Fibroblast of lung (primary cell): ENCODE measurements around the gene CABP4. TPM values are rescaled to one million over a fixed set of nuclear protein-coding genes. Genes with fewer than 3 reads are reported as not detected.

ENCODE experiments used
- DNase-seq, 2 donors: peaks; one replicate each; pipeline versions ENCODE4 v3.0.0 to v3.0.0-alpha.2; 2010; ENCODE audit warnings: low read depth in 2 of 2
- H2AFZ ChIP-seq: 2 replicates; pipeline ENCODE4 v1.5.1; 2012; ENCODE audit warnings: low read length, control low read depth, inconsistent platforms
- H3K27ac ChIP-seq: 2 replicates; pipeline ENCODE4 v1.5.1; 2011; ENCODE audit warnings: low read length, control low read depth; ENCODE audit not compliant: insufficient read depth
- H3K27me3 ChIP-seq: 2 replicates; pipeline ENCODE4 v1.5.1; 2011; ENCODE audit warnings: mild to moderate bottlenecking, low read length; ENCODE audit not compliant: control insufficient read depth, insufficient read depth
- H3K36me3 ChIP-seq: 2 replicates; pipeline ENCODE4 v1.5.1; 2011; ENCODE audit warnings: low read length; ENCODE audit not compliant: control insufficient read depth, insufficient read depth
- H3K4me1 ChIP-seq: 2 replicates; pipeline ENCODE4 v1.5.1; 2011; ENCODE audit warnings: low read length; ENCODE audit not compliant: control insufficient read depth, insufficient read depth; ENCODE audit errors: extremely low read depth
- H3K4me2 ChIP-seq: 2 replicates; pipeline ENCODE4 v1.5.1; 2011; ENCODE audit warnings: low read length, control low read depth; ENCODE audit not compliant: insufficient read depth; ENCODE audit errors: extremely low read depth
- H3K4me3 ChIP-seq, 4 experiments: fragments of 200-600 bp in 1 of 4; sonication (generic) in 1 of 4; replicated peaks in 1 of 4; 2 replicates each; pipeline ENCODE4 v1.5.1; 2011 to 2016; ENCODE audit warnings: low read length in 4 of 4, low read depth in 3 of 4, mild to moderate bottlenecking in 3 of 4, control low read depth in 2 of 4, inconsistent platforms in 1 of 4, mixed read lengths in 1 of 4; ENCODE audit not compliant: insufficient read depth in 1 of 4; ENCODE audit errors: control extremely low read depth in 1 of 4
- H3K79me2 ChIP-seq: 2 replicates; pipeline ENCODE4 v1.5.1; 2012; ENCODE audit warnings: mild to moderate bottlenecking, low read length, inconsistent platforms; ENCODE audit not compliant: control insufficient read depth, insufficient read depth
- H3K9ac ChIP-seq: 2 replicates; pipeline ENCODE4 v1.5.1; 2011; ENCODE audit warnings: mild to moderate bottlenecking, low read length, control low read depth; ENCODE audit not compliant: insufficient read depth
- H3K9me3 ChIP-seq: 2 replicates; pipeline ENCODE4 v1.5.1; 2012; ENCODE audit warnings: low read depth, low read length; ENCODE audit not compliant: control insufficient read depth, insufficient read depth
- H4K20me1 ChIP-seq: 2 replicates; pipeline ENCODE4 v1.5.1; 2011; ENCODE audit warnings: low read length; ENCODE audit not compliant: control insufficient read depth, insufficient read depth; ENCODE audit errors: extremely low read depth
- CTCF ChIP-seq, 2 donors: IDR thresholded peaks in 1 of 2; conservative IDR thresholded peaks in 1 of 2; 1 replicate in 1 of 2; 2 replicates in 1 of 2; pipeline ENCODE4 v1.5.1; 2011 to 2012; ENCODE audit warnings: low read length in 2 of 2, control low read depth in 1 of 2, inconsistent platforms in 1 of 2, low read depth in 1 of 2, mild to moderate bottlenecking in 1 of 2
- EZH2 ChIP-seq: IDR thresholded peaks from 2 replicates; pipeline ENCODE4 v1.5.1; 2012; ENCODE audit warnings: low read length, control low read depth, mild to moderate bottlenecking; ENCODE audit errors: missing control alignments
- polyA plus RNA-seq, 2 donors: library from polyadenylated mRNA; depleted of rRNA in 1 of 2; stranded (reverse) in 1 of 2; unstranded in 1 of 2; fragments of >200 nt; gene quantifications; 2 replicates each; pipeline ENCODE4 v1.2.1, GENCODE V29; 2011 to 2012; ENCODE audit warnings: missing spikeins in 1 of 2
- total RNA-seq: library from RNA; depleted of rRNA; stranded (reverse); fragments of >200 nt; gene quantifications from 2 replicates; pipeline ENCODE4 v1.2.1, GENCODE V29; 2014

Gene CABP4
- total and polyA plus RNA-seq, 2 donors (not counting 1 experiment from before 2014, with no cell fraction given) = not detected

GRCh38 chr11:67413266-67413849, 41.8 kb upstream of the CABP4 start:
- H3K4me1 ChIP-seq = no peaks in the 10 kb centered on the region
- no peak overlapping the region for H2AFZ ChIP-seq
- no peaks in the 10 kb centered on the region for H3K36me3 ChIP-seq
- H3K4me3 ChIP-seq = no peak overlapping the region
- H4K20me1 ChIP-seq = no peaks in the 10 kb centered on the region
- H3K27ac ChIP-seq = no peak overlapping the region
- peaks cover 33% of the 10 kb centered on the region for H3K27me3 ChIP-seq
- no peak overlapping the region for H3K4me2 ChIP-seq
- no peaks in the 10 kb centered on the region for H3K9me3 ChIP-seq
- no peak overlapping the region for H3K9ac ChIP-seq
- DNase-seq = no peak
- no peak for TF ChIP-seq CTCF (conservative IDR thresholded peaks at IDR 0.05 in 1 of 2, IDR thresholded peaks at IDR 0.05 in 1 of 2; ENCODE audit: low read depth in 1 of 2, low read length in 2 of 2)
- no peak for TF ChIP-seq EZH2
- H3K79me2 ChIP-seq = no peaks in the 10 kb centered on the region

GRCh38 chr11:67415501-67416304, 39.5 kb upstream of the CABP4 start, which contains the start of gene CARNS1:
Gene CARNS1 (plus strand): TSS chr11:67415678. CDS start chr11:67416200, 522 bp downstream.
- Histone ChIP-seq H2AFZ (no peak within 1 kb of the TSS), H3K4me3 (no peak within 1 kb of the TSS)

More at GRCh38 chr11:67415501-67416304, 39.5 kb upstream of the CABP4 start, which contains the start of gene CARNS1:
- Histone ChIP-seq H3K27me3 (peaks cover 22% of the 10 kb centered on the region), H3K36me3 (no peaks in the 10 kb centered on the region), H3K9ac (no peak within 1 kb of the TSS), H3K4me1 (peaks cover 5% of the 10 kb centered on the region), H3K27ac (no peak within 1 kb of the TSS), H3K4me2 (no peak within 1 kb of the TSS), H3K79me2 (no peaks in the 10 kb centered on the region), H3K9me3 (no peaks in the 10 kb centered on the region), H4K20me1 (no peaks in the 10 kb centered on the region)
- TF ChIP-seq EZH2 = peak; percentile 75
- no peak for TF ChIP-seq CTCF (conservative IDR thresholded peaks at IDR 0.05 in 1 of 2, IDR thresholded peaks at IDR 0.05 in 1 of 2; ENCODE audit: low read depth in 1 of 2, low read length in 2 of 2)
- no peak for DNase-seq
